GM12872 (cell line): ENCODE results near the gene COL8A1.

ENCODE experiments used
- CTCF ChIP-seq: IDR thresholded peaks from 3 replicates; pipeline ENCODE4 v1.5.1; 2011; ENCODE audit warnings: low read depth, mild to moderate bottlenecking, low read length, moderate library complexity; ENCODE audit not compliant: insufficient read depth

The COL8A1 gene

GRCh38 chr3:99620976-99621375, 17.4 kb upstream of the COL8A1 start:
- no peak for TF ChIP-seq CTCF

- TF ChIP-seq CTCF = no peak
Measured at GRCh38 chr3:99624496-99625236, 13.7 kb upstream of the COL8A1 start.

- TF ChIP-seq CTCF = peak; percentile 17; the same call in 1 of the 3 replicates
Measured at GRCh38 chr3:99625237-99625622, 13.2 kb upstream of the COL8A1 start.

GRCh38 chr3:99625643-99626416, 12.6 kb upstream of the COL8A1 start:
- no peak for TF ChIP-seq CTCF

- no peak for TF ChIP-seq CTCF
Measured at GRCh38 chr3:99626417-99626788, 12.0 kb upstream of the COL8A1 start.

- TF ChIP-seq CTCF = no peak
Measured at GRCh38 chr3:99627062-99627826, 11.2 kb upstream of the COL8A1 start.

GRCh38 chr3:99630815-99631214, 7.6 kb upstream of the COL8A1 start:
- TF ChIP-seq CTCF = no peak
